Progenitor cell of endocrine pancreas (in vitro differentiated cells): Measurements from ENCODE around the gene PAAF1. TPM values are rescaled to one million over a fixed set of nuclear protein-coding genes. Genes with fewer than 3 reads are reported as not detected.

Experiments used
- DNase-seq: peaks from one replicate; pipeline ENCODE4 v3.0.0; 2021; ENCODE audit warnings: low spot score; ENCODE audit not compliant: unreplicated experiment
- H3K27ac Mint-ChIP-seq: 2 replicates; pipeline ENCODE4 v1.8.0; 2021; ENCODE audit warnings: mild to moderate bottlenecking, moderate library complexity, mixed read lengths
- H3K27me3 Mint-ChIP-seq: 2 replicates; pipeline ENCODE4 v1.8.0; 2021; ENCODE audit warnings: mixed read lengths
- H3K36me3 Mint-ChIP-seq: 2 replicates; pipeline ENCODE4 v1.8.0; 2022; ENCODE audit warnings: mixed read lengths; ENCODE audit not compliant: insufficient read depth
- H3K4me1 Mint-ChIP-seq: 2 replicates; pipeline ENCODE4 v1.8.0; 2021; ENCODE audit warnings: low read depth, mixed read lengths
- H3K4me3 Mint-ChIP-seq: 2 replicates; pipeline ENCODE4 v1.8.0; 2021; ENCODE audit warnings: low read depth, mild to moderate bottlenecking, moderate library complexity, mixed read lengths
- H3K9me3 Mint-ChIP-seq: 2 replicates; pipeline ENCODE4 v1.8.0; 2021; ENCODE audit warnings: low read depth, mixed read lengths
- CTCF ChIP-seq: fragments of 200-600 bp; sonication (generic); IDR thresholded peaks from one replicate; pipeline ENCODE4 v1.5.0; 2021; ENCODE audit warnings: antibody characterized with exemption, mild to moderate bottlenecking; ENCODE audit not compliant: unreplicated experiment
- total RNA-seq: library from RNA; stranded (reverse); gene quantifications from 2 replicates; pipeline ENCODE4 v1.2.1, GENCODE V29; 2021

The PAAF1 gene
- total RNA-seq, 1 donor from 2014 or later: 29.3 TPM

GRCh38 chr11:73914284-73914683 is 37.5 kb downstream of the PAAF1 start:
- Mint-ChIP-seq H3K36me3 (peaks cover 23% of the 10 kb centered on the region), H3K4me1 (no peaks in the 10 kb centered on the region), H3K4me3 (no peak overlapping the region), H3K27ac (no peak overlapping the region), H3K27me3 (no peaks in the 10 kb centered on the region), H3K9me3 (no peaks in the 10 kb centered on the region)
- no peak for TF ChIP-seq CTCF
- DNase-seq: no peak

GRCh38 chr11:73916435-73916834 is 39.6 kb downstream of the PAAF1 start:
- Mint-ChIP-seq H3K4me3 (no peak overlapping the region), H3K36me3 (peaks cover 23% of the 10 kb centered on the region), H3K4me1 (no peaks in the 10 kb centered on the region), H3K27me3 (no peaks in the 10 kb centered on the region), H3K9me3 (no peaks in the 10 kb centered on the region), H3K27ac (no peak overlapping the region)
- no peak for TF ChIP-seq CTCF
- no peak for DNase-seq

- Mint-ChIP-seq H3K27ac (no peak overlapping the region), H3K4me1 (no peaks in the 10 kb centered on the region), H3K4me3 (no peak overlapping the region), H3K9me3 (no peaks in the 10 kb centered on the region), H3K36me3 (peaks cover 10% of the 10 kb centered on the region), H3K27me3 (no peaks in the 10 kb centered on the region)
- no peak for DNase-seq
- no peak for TF ChIP-seq CTCF
Measured at GRCh38 chr11:73921180-73921579, 44.4 kb downstream of the PAAF1 start.

GRCh38 chr11:73929388-73929787 is 52.6 kb downstream of the PAAF1 start:
- Mint-ChIP-seq H3K36me3 (peaks cover 20% of the 10 kb centered on the region), H3K27ac (no peak overlapping the region), H3K9me3 (no peaks in the 10 kb centered on the region), H3K4me1 (no peaks in the 10 kb centered on the region), H3K27me3 (no peaks in the 10 kb centered on the region), H3K4me3 (no peak overlapping the region)
- no peak for DNase-seq
- TF ChIP-seq CTCF: no peak

GRCh38 chr11:73931039-73931645 is 54.3 kb downstream of the PAAF1 start:
- H3K4me1 Mint-ChIP-seq: no peaks in the 10 kb centered on the region
- no peak overlapping the region for H3K27ac Mint-ChIP-seq
- H3K27me3 Mint-ChIP-seq: no peaks in the 10 kb centered on the region
- no peak overlapping the region for H3K4me3 Mint-ChIP-seq
- H3K36me3 Mint-ChIP-seq: peaks cover 20% of the 10 kb centered on the region
- no peaks in the 10 kb centered on the region for H3K9me3 Mint-ChIP-seq
- no peak for DNase-seq
- TF ChIP-seq CTCF: peak; percentile 49
